ENCODE data around the gene COL11A1.

COL11A1 gene

DNA sequence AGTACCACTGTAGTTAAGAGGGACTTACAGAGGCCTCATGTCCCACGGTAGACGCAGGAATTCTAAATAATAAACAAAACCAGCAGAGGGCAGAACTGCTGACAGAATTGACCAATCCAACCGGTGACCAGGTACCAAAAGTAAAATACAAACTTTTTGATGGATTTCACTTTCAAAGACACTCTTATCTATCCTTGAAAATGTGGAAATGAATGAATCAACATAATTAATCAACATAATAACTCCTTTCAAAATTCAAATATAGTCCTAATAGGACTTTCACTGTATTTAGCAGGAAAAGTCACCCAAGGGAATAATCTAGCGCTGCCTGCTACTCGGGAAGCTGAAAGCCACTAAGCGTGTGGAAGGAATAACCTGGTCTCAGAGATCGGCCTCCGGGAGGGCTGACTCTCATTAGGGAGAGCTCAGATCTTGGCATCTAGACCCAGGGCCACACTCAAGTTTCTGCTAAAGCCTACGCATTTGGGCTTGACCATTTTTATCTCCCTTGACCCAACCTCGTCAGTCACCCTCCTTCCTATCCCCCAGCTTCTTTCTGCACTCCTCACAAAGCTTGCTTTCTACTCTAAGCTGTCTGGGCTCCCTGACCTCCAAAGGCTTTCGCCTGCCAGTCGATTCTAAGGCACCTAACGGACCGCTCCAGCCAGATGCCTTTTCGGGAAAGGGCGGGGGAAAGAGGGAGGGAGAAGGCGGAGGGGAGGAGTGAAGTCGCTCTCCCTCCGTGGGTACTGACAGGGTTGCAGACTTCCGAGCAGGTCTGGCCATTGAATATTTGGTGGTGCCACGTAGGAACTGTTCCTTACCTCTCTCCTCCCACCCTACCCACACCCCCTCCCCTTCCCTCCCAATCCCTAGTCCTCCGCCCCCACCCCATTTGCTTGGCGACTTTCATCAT, 1.6 kb downstream of the COL11A1 start:
- TF ChIP-seq, protein P1, sequence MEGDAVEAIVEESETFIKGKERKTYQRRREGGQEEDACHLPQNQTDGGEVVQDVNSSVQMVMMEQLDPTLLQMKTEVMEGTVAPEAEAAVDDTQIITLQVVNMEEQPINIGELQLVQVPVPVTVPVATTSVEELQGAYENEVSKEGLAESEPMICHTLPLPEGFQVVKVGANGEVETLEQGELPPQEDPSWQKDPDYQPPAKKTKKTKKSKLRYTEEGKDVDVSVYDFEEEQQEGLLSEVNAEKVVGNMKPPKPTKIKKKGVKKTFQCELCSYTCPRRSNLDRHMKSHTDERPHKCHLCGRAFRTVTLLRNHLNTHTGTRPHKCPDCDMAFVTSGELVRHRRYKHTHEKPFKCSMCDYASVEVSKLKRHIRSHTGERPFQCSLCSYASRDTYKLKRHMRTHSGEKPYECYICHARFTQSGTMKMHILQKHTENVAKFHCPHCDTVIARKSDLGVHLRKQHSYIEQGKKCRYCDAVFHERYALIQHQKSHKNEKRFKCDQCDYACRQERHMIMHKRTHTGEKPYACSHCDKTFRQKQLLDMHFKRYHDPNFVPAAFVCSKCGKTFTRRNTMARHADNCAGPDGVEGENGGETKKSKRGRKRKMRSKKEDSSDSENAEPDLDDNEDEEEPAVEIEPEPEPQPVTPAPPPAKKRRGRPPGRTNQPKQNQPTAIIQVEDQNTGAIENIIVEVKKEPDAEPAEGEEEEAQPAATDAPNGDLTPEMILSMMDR (IDR thresholded peaks at IDR 0.05), result peak; percentile 52
- H3K27me3 Mint-ChIP-seq (ENCODE audit: low read depth, poor library complexity), result peaks cover 5% of the 10 kb centered on the region
- H3K9me3 Mint-ChIP-seq, result no peaks in the 10 kb centered on the region
- peak; percentile 54 for DNase-seq
- H3K27ac Mint-ChIP-seq, result peak overlapping the region; percentile 85
- H3K4me1 Mint-ChIP-seq, result peaks cover 32% of the 10 kb centered on the region
- H3K4me3 Mint-ChIP-seq, result peak overlapping the region; percentile 88
- no peaks in the 10 kb centered on the region for H3K36me3 Mint-ChIP-seq (ENCODE audit: low read depth)

DNA sequence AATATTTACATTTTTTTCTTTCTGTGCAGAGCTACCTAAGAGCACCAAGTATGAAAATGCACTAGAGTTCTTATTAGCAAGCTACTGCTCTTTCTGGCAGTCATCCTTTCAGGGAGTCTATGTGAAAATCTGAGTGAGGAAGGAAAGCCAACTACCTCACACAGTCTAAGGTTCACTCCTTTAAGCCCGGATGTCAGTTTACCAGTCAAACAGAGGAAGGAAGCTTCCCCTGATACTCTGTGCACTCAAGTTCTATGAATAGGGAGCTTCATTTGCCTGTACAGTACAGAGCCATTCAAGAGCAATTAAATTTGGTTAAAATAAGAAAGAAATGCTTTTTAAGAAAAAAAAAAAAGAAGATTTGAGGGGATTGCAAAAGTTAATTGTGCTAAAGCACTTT, 6.9 kb downstream of the COL11A1 start:
- Mint-ChIP-seq H3K36me3 (ENCODE audit: low read depth) (no peaks in the 10 kb centered on the region), H3K27me3 (ENCODE audit: low read depth, poor library complexity) (no peaks in the 10 kb centered on the region), H3K4me3 (no peak overlapping the region), H3K4me1 (peaks cover 5% of the 10 kb centered on the region), H3K9me3 (no peaks in the 10 kb centered on the region), H3K27ac (no peak overlapping the region)
- TF ChIP-seq, protein P1 (IDR thresholded peaks at IDR 0.05), result no peak
- no peak for DNase-seq

DNA sequence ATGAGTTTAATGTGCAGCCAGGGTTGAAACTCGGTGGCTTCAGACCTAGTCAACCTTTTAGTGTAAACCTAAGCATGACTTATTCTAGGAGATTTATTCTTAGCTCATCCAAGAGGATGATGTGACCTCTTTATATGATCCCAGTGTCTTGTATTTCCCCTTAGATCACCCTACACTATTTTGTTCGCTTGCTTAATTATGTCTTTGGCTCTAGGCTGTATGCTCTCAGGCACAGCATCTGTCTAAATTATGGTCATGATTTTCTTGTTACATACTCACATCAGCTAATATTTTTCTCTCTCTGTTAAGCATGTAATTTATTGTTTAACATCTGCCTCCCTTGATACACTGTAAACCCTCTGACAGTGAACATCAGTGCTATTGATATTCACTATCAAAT, 19.1 kb downstream of the COL11A1 start:
- Mint-ChIP-seq H3K27ac (no peak overlapping the region), H3K4me1 (no peaks in the 10 kb centered on the region), H3K4me3 (no peak overlapping the region), H3K27me3 (ENCODE audit: low read depth, poor library complexity) (no peaks in the 10 kb centered on the region), H3K36me3 (ENCODE audit: low read depth) (no peaks in the 10 kb centered on the region), H3K9me3 (no peaks in the 10 kb centered on the region)
- no peak for DNase-seq
- TF ChIP-seq, protein P1 (IDR thresholded peaks at IDR 0.05), result no peak

DNA sequence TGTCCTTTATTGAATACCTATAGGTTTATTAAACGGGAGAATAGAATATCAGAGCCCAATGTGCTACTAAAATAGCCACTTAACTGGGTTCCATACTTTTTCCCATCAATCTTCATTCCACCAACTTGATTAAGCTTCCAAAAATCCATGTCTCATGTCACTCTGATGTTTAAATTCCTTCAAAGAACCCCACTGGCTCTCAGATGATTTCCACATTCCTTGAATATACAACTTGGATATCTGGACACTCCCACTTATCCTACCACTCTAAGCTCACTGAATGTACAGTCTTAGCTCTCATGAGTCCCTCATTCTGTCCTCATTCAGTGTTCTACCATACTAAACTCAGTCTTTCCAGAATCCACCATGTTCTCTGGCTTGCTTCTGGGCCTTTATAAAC, 21.1 kb downstream of the COL11A1 start:
- Mint-ChIP-seq H3K27ac (no peak overlapping the region), H3K4me3 (no peak overlapping the region), H3K4me1 (no peaks in the 10 kb centered on the region), H3K36me3 (ENCODE audit: low read depth) (no peaks in the 10 kb centered on the region), H3K27me3 (ENCODE audit: low read depth, poor library complexity) (no peaks in the 10 kb centered on the region), H3K9me3 (no peaks in the 10 kb centered on the region)
- DNase-seq, result no peak
- TF ChIP-seq, protein P1 (IDR thresholded peaks at IDR 0.05), result no peak

DNA sequence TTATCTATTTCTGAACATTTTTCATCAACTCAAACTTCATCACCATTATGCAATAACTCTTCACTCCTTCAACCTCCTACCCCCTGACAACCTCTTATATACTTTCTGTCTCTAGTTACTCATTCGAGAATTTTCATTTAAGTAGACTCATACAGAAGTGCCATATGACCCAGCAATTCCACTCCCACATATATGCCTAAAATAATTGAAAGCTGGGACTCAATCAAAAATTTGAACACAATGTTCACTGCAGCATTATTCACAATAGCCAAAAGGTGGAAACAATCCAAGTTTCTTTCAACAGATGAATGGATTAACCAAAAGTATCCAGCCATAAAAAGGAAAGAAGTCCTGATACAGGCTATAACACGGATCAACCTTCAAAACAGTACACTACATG, 24.1 kb downstream of the COL11A1 start:
- no peak overlapping the region for H3K4me3 Mint-ChIP-seq
- H3K27ac Mint-ChIP-seq, result no peak overlapping the region
- no peak for DNase-seq
- H3K9me3 Mint-ChIP-seq, result no peaks in the 10 kb centered on the region
- H3K27me3 Mint-ChIP-seq (ENCODE audit: low read depth, poor library complexity), result no peaks in the 10 kb centered on the region
- TF ChIP-seq, protein P1 (IDR thresholded peaks at IDR 0.05), result no peak
- H3K4me1 Mint-ChIP-seq, result no peaks in the 10 kb centered on the region
- no peaks in the 10 kb centered on the region for H3K36me3 Mint-ChIP-seq (ENCODE audit: low read depth)
